Ascending aorta (tissue), 2 donors: ENCODE results near the gene EEF1A1. TPM values are rescaled to one million over a fixed set of nuclear protein-coding genes. Genes with fewer than 3 reads are reported as not detected.
"Not testable (repeated sequence)": the region's sequence is repeated elsewhere in the genome, so short reads cannot be mapped to it uniquely, and the experiment has no call there.

ENCODE experiments used
- DNase-seq, 2 donors: peaks; one replicate each; pipeline ENCODE4 v3.0.0-alpha.2; 2019; ENCODE audit warnings: low spot score in 2 of 2
- H3K27ac ChIP-seq, 2 donors: fragments of 200-600 bp; sonication (generic); one replicate each; pipeline ENCODE4 v1.5.1; 2016 to 2017; ENCODE audit warnings: mild to moderate bottlenecking in 1 of 2
- H3K27me3 ChIP-seq: fragments of 200-600 bp; sonication (generic); one replicate; pipeline ENCODE4 v1.5.1; 2017
- H3K36me3 ChIP-seq, 2 donors: fragments of 200-600 bp; sonication (generic); one replicate each; pipeline ENCODE4 v1.5.1; 2016
- H3K4me1 ChIP-seq, 2 donors: fragments of 200-600 bp; sonication (generic); one replicate each; pipeline ENCODE4 v1.5.1; 2016 to 2017; ENCODE audit warnings: mild to moderate bottlenecking in 1 of 2
- H3K4me3 ChIP-seq, 2 donors: fragments of 200-600 bp; sonication (generic); one replicate each; pipeline ENCODE4 v1.5.1; 2016 to 2017; ENCODE audit warnings: mild to moderate bottlenecking in 1 of 2
- H3K9me3 ChIP-seq, 2 donors: fragments of 200-600 bp; sonication (generic); one replicate each; pipeline ENCODE4 v1.5.1; 2016
- intact Hi-C: fragments of 100-400 bp; cut with DNase I; formaldehyde crosslinking; loops from one replicate; pipeline ENCODE4 v1.15.1; 2023
- total RNA-seq: library from RNA; depleted of rRNA; stranded (reverse); fragments of >200 nt; gene quantifications from one replicate; pipeline ENCODE4 v1.1.0, GENCODE V29; 2016
- TF ChIP-seq, protein P1 (sequence below), 3 experiments: fragments of 200-600 bp in 2 of 3; fragments of 450-650 bp in 1 of 3; sonication (generic) in 2 of 3; IDR thresholded peaks; one replicate each; pipeline ENCODE4 v1.5.1; 2016 to 2019; ENCODE audit warnings: antibody characterized with exemption in 3 of 3, mild to moderate bottlenecking in 1 of 3, moderate library complexity in 1 of 3

The EEF1A1 gene
- total RNA-seq, 1 donor from 2014 or later, result 4,361 TPM

DNA sequence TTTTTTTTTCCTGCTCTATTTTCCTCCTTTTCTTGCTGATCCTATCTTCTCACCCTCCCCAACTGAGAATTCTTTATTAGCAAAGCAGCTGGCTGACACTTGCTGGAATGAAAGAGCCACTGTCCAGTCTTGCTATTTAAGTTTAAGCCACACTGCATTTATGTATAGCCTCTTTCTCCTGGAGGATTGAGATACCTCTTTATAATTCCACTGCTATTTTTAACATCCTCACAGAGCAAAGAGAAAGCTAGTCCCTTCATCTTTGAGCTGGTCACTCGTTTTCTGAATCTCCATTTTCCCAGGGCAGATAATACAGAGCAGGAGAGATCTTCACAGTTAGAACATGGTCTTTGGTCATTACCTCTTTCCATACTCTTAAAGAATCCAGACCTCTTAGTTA lies 36.0 kb upstream of the EEF1A1 start:
- Histone ChIP-seq H3K27me3 (no peaks in the 10 kb centered on the region), H3K9me3 (no peaks in the 10 kb centered on the region), H3K36me3 (no peaks in the 10 kb centered on the region), H3K27ac (no peak overlapping the region), H3K4me1 (no peaks in the 10 kb centered on the region), H3K4me3 (no peak overlapping the region)
- DNase-seq, result no peak
- intact Hi-C loops, result no loop called here
- TF ChIP-seq, protein P1, sequence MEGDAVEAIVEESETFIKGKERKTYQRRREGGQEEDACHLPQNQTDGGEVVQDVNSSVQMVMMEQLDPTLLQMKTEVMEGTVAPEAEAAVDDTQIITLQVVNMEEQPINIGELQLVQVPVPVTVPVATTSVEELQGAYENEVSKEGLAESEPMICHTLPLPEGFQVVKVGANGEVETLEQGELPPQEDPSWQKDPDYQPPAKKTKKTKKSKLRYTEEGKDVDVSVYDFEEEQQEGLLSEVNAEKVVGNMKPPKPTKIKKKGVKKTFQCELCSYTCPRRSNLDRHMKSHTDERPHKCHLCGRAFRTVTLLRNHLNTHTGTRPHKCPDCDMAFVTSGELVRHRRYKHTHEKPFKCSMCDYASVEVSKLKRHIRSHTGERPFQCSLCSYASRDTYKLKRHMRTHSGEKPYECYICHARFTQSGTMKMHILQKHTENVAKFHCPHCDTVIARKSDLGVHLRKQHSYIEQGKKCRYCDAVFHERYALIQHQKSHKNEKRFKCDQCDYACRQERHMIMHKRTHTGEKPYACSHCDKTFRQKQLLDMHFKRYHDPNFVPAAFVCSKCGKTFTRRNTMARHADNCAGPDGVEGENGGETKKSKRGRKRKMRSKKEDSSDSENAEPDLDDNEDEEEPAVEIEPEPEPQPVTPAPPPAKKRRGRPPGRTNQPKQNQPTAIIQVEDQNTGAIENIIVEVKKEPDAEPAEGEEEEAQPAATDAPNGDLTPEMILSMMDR (IDR thresholded peaks at IDR 0.05), result no peak

DNA sequence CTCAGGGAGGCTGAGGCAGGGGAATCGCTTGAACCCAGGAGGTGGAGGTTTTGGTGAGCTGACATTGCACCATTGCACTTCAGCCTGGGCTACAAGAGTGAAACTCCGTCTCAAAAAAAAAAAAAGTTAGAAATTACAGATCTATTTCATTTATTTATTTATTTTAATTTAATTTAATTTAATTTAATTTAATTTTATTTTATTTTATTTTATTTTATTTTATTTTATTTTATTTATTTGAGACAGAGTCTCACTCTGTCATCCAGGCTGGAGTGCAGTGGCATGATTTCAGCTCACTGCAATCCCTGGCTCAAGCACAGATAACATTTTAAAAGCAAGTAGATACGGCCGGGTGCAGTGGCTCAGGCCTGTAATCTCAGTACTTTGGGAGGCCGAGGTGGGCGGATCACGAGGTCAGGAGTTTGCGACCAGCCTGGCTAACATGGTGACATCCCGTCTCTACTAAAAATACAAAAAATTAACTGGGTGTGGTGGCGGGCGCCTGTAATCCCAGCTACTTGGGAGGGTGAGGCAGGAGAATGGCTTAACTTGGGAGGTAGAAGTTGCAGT lies 34.6 kb upstream of the EEF1A1 start:
- DNase-seq, intact Hi-C loops, H3K4me1 ChIP-seq, H3K27ac ChIP-seq, H3K36me3 ChIP-seq, H3K4me3 ChIP-seq, H3K9me3 ChIP-seq, H3K27me3 ChIP-seq: not testable (repeated sequence)

DNA sequence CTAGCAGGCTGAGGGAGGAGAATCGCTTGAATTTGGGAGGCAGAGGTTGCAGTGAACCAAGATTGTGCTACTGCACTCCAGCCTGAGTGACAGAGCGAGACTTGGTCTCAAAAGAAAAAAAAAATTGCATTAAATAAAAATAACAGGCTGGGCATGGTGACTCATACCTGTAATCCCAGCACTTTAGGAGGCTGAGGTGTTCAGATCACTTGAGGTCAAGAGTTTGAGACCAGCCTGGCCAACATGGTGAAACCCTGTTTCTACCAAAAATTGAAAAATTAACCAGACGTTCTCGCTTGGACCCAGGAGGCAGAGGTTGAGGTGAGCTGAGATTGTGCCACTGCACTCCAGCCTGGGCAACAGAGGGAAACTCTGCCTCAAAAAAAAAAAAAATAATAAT lies 30.3 kb upstream of the EEF1A1 start:
- intact Hi-C loops, H3K9me3 ChIP-seq, H3K27me3 ChIP-seq, H3K4me3 ChIP-seq, H3K27ac ChIP-seq, H3K36me3 ChIP-seq, DNase-seq, H3K4me1 ChIP-seq: not testable (repeated sequence)

DNA sequence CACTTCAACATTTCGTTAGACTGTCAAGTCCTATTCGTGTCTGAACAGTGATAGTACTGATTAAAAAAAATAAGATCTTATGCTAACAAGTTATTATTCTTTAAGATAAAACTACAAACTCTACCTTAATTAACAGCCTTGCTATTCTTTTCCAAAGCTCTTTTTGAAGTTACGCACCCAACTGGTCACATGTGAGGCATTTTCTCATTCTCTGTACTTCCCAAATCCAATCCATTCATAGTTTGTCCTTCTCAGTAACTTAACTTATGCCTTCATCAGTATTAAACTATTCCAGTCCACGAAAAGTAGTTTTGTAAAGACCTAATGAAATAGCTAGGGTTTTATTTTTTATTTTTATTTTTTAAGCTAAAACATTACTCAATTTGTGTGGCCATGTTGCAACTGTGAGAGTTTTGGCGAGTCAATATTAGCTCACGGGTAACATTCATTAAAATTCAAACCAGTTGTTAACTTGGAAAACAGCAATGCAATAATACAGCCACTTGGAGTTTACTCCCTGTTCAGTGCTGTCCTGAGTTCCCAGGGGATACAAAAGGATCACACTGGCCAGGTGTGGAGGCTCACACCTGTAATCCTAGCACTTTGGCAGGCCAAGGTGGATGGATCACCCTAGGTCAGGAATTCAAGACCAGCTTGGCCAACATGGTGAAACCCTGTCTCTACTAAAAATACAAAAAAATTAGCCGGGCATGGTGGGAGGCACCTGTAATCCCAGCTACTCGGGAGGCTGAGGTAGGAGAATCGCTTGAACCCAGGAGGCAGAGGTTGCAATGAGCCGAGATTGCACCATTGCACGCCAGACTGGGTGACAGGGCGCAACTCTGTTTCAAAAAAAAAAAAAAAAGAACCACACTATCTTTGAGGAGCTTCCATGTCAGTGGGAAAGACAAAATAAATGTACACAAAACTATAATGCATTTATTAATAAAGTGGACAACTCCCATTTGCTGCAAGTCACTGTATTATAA lies 27.9 kb upstream of the EEF1A1 start:
- Histone ChIP-seq H3K4me3 (no peak overlapping the region), H3K27me3 (no peaks in the 10 kb centered on the region)
- no peak for DNase-seq

DNA sequence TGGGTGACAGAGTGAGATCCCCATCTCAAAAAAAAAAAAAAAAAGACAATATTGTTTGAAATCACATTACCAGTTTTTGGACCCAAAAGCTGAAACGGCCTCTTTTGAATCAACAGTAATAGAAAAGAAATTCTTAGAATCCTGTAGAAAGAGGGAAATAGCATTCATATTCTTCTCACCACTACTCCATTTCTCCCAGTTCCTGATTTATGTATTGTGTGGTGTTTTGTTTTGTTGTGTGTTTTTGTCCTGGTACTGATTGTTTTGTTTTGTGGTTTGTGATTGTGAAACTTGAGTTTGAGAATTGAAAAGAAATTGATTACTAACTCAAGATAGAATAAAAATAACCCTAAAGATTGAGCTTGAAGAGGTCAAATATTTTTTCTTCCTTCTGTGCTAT lies 26.2 kb upstream of the EEF1A1 start:
- DNase-seq, result no peak
- intact Hi-C loops, result no loop called here
- no peaks in the 10 kb centered on the region for H3K4me1 ChIP-seq

More for the DNA sequence above, 27.9 kb upstream of the EEF1A1 start:
- Histone ChIP-seq H3K27ac (no peak overlapping the region), H3K4me1 (no peaks in the 10 kb centered on the region), H3K36me3 (no peaks in the 10 kb centered on the region), H3K9me3 (no peaks in the 10 kb centered on the region)
- TF ChIP-seq, protein P1 (IDR thresholded peaks at IDR 0.05), result no peak
- intact Hi-C loops, result no loop called here

DNA sequence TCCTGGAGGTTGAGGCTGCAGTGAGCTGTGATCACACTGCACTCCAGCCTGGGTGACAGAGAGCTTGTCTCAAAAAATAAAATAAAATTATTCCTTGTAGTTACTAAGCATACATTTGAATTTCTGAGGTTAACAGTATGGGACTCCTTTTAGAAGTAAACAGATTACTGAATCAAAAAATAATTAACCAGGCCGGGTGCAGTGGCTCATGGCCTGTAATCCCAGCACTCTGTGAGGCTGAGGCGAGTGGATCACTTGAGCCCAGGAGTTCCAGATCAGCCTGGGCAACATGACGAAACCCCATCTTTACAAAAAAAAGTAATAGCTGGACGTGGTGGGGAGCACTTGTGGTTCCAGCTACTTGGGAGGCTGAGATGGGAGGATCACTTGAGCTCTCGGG lies 22.1 kb upstream of the EEF1A1 start:
- DNase-seq, result no peak
- no peaks in the 10 kb centered on the region for H3K4me1 ChIP-seq
- TF ChIP-seq, protein P1 (IDR thresholded peaks at IDR 0.05), result no peak
- H3K27me3 ChIP-seq, result no peaks in the 10 kb centered on the region
- no peaks in the 10 kb centered on the region for H3K9me3 ChIP-seq
- H3K27ac ChIP-seq, result no peak overlapping the region
- intact Hi-C loops, result no loop called here
- H3K36me3 ChIP-seq, result no peaks in the 10 kb centered on the region
- H3K4me3 ChIP-seq, result no peak overlapping the region

More for the DNA sequence above, 26.2 kb upstream of the EEF1A1 start:
- TF ChIP-seq, protein P1 (IDR thresholded peaks at IDR 0.05), result no peak
- no peaks in the 10 kb centered on the region for H3K27me3 ChIP-seq
- H3K27ac ChIP-seq, result no peak overlapping the region
- H3K36me3 ChIP-seq, result no peaks in the 10 kb centered on the region
- no peak overlapping the region for H3K4me3 ChIP-seq
- H3K9me3 ChIP-seq, result no peaks in the 10 kb centered on the region

DNA sequence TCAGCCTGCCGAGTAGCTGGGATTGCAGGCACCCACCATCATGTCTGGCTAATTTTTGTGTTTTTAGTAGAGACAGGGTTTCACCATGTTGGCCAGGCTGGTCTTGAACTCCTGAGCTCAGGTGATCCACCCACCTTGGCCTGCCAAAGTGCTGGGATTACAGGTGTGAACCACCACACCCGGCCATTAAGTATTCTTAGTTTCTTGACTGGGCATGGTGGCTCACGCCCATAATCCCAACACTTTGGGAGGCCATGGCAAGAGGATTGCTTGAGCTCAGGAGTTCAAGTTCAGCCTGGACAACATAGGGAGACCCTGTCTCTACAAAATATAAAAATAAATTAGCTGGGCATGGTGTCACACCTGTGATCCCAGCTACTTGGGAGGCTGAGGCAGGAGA lies 21.6 kb upstream of the EEF1A1 start:
- DNase-seq, H3K27me3 ChIP-seq, H3K27ac ChIP-seq, H3K4me1 ChIP-seq, H3K4me3 ChIP-seq, H3K9me3 ChIP-seq, intact Hi-C loops, H3K36me3 ChIP-seq: not testable (repeated sequence)
